Measurements from ENCODE around the gene ARHGAP4.

Gene ARHGAP4

DNA sequence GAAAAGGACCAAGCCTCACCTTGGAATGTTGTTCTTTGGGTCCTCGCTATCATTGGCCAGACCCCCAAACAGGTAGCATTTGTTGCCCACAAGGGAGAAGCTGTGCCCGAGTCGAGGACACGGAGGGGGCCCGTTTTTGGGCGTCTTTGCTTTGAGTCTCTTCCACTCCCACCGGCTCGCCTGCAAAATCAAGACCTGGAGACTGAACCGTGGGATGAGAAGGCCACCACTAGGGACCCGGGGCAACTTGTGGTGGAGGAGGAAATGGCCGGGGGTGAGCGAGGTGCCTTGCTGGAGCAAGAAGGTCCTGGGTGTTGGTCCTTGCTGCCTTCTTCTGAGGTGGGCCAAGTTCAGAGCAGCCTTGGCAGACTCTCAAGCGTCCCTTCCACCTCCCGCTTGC is 38.0 kb upstream of the ARHGAP4 start:
- no peaks in the 10 kb centered on the region for H3K27me3 ChIP-seq
- H3K9me3 ChIP-seq = no peaks in the 10 kb centered on the region
- H3K36me3 ChIP-seq = peaks cover 80% of the 10 kb centered on the region
- H3K4me3 ChIP-seq (ENCODE audit: low read depth, low read length) = no peak overlapping the region
- peaks cover 3% of the 10 kb centered on the region; the same call in 1 of the 2 replicates for H3K4me1 ChIP-seq
- DNase-seq = no peak
- TF ChIP-seq, protein P1, sequence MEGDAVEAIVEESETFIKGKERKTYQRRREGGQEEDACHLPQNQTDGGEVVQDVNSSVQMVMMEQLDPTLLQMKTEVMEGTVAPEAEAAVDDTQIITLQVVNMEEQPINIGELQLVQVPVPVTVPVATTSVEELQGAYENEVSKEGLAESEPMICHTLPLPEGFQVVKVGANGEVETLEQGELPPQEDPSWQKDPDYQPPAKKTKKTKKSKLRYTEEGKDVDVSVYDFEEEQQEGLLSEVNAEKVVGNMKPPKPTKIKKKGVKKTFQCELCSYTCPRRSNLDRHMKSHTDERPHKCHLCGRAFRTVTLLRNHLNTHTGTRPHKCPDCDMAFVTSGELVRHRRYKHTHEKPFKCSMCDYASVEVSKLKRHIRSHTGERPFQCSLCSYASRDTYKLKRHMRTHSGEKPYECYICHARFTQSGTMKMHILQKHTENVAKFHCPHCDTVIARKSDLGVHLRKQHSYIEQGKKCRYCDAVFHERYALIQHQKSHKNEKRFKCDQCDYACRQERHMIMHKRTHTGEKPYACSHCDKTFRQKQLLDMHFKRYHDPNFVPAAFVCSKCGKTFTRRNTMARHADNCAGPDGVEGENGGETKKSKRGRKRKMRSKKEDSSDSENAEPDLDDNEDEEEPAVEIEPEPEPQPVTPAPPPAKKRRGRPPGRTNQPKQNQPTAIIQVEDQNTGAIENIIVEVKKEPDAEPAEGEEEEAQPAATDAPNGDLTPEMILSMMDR (IDR thresholded peaks at IDR 0.05; ENCODE audit: low read depth, low read length) = no peak

DNA sequence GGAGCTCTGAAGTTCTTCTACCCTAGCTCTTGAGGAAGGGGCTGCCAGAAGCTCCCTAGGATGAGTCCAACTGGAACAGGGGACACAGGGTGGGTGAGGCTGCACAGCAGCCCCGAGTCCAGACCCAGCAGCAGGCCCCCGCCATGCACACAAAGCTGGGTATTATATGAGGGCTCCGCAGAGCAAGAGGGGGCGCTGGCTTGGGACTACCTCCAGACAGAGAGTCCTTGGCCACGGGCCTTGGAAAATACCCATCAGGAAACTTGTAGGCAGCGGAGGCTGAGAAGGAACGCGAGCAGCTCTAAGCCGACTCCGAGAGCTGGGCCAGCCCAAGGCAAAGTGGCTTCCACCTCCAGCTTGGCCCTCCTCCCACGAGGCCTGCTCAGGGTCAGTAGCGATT is 37.5 kb upstream of the ARHGAP4 start:
- Histone ChIP-seq H3K27me3 (no peaks in the 10 kb centered on the region), H3K36me3 (peaks cover 82% of the 10 kb centered on the region), H3K9me3 (no peaks in the 10 kb centered on the region), H3K4me1 (peaks cover 3% of the 10 kb centered on the region; the same call in 1 of the 2 replicates), H3K4me3 (ENCODE audit: low read depth, low read length) (no peak overlapping the region)
- TF ChIP-seq, protein P1 (IDR thresholded peaks at IDR 0.05; ENCODE audit: low read depth, low read length) = no peak
- no peak for DNase-seq

DNA sequence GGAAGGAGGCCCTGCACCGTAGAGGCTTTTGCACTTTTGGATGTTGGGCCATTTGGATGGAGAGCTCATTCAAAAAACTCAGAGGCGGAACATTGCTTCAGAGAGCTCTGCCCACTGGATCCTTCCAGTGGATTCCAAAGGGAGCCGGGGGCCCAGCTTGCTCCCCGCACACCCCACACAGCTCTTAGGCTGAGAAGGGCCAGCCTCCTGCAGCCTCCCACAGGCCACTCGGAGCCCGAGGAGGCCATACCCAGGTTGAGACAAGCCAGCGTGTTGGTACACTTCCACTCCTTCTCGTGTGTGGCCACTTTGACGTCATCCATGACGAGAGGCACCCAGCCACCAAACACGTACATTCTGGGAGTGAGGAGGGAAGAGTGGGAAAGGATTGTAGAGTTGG is 35.2 kb upstream of the ARHGAP4 start:
- TF ChIP-seq, protein P1 (IDR thresholded peaks at IDR 0.05; ENCODE audit: low read depth, low read length) = no peak
- H3K9me3 ChIP-seq = no peaks in the 10 kb centered on the region
- H3K36me3 ChIP-seq = peaks cover 87% of the 10 kb centered on the region
- H3K4me1 ChIP-seq = no peaks in the 10 kb centered on the region; the same call in 1 of the 2 replicates
- no peaks in the 10 kb centered on the region for H3K27me3 ChIP-seq
- H3K4me3 ChIP-seq (ENCODE audit: low read depth, low read length) = no peak overlapping the region
- DNase-seq = no peak

DNA sequence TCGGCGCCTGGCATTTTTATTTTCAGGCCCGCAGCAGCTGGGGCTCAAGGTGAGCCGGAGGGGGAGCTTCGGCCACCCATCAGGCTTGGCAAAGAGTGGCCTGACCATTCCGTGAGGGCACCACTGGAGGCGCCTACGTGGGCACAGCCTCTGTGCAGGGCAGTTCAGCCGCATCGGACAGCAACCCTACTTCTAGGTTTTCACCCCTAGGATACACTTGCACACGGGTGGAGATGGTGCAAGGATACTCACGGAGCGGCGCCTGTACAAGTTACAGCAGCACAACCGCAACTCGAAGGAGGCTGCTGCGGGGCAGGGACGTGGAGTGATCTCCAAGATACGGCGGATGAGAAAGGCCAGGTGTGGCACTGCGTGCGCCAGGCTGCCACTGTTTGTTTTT is 34.7 kb upstream of the ARHGAP4 start:
- H3K36me3 ChIP-seq = peaks cover 92% of the 10 kb centered on the region
- H3K27me3 ChIP-seq = no peaks in the 10 kb centered on the region
- no peak overlapping the region for H3K4me3 ChIP-seq (ENCODE audit: low read depth, low read length)
- H3K4me1 ChIP-seq = no peaks in the 10 kb centered on the region
- TF ChIP-seq, protein P1 (IDR thresholded peaks at IDR 0.05; ENCODE audit: low read depth, low read length) = no peak
- no peak for DNase-seq
- no peaks in the 10 kb centered on the region for H3K9me3 ChIP-seq

DNA sequence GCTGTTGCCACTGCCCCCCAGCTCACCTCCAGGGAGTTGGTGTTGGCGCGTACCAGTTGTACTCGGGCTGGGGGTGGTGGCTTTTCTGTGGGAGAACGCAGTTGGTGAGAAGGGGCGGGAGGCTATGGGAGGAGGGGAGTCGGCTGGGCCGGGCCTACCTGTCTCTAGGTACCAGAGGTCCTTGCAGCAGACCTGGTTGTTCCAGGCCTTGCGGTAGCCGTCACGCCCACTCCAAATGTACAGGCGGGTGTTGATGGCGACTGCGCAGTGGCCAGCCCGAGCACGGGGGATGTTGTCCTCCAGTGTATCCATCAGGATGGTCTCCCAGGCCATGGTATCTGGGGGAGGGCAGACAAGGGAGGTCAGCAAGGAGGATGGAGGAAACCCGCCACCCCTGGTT is 34.0 kb upstream of the ARHGAP4 start:
- Histone ChIP-seq H3K9me3 (no peaks in the 10 kb centered on the region), H3K4me1 (no peaks in the 10 kb centered on the region), H3K4me3 (ENCODE audit: low read depth, low read length) (no peak overlapping the region), H3K36me3 (peaks cover 98% of the 10 kb centered on the region), H3K27me3 (no peaks in the 10 kb centered on the region)
- no peak for DNase-seq
- TF ChIP-seq, protein P1 (IDR thresholded peaks at IDR 0.05; ENCODE audit: low read depth, low read length) = no peak

DNA sequence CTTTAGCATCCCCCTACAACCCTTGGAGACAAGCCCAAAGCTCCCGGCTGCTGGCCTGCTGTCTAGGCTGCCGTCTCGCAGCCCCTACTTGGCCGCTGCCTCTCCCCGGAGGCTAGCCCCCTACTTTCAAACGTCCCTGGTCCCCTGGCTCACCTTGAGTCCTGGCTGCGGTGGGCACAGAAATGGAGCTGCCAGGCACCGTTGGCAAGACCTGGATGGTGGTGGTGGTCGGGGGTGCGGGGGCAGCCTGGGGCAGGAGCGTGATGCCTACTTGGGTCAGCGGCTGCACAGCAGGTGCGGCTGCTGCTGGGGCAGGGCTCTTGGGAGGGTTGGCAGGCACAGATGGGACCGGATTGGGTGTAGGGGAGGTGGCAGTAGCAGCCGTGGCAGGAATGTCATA is 33.6 kb upstream of the ARHGAP4 start:
- DNase-seq = no peak
- H3K4me1 ChIP-seq = no peaks in the 10 kb centered on the region
- H3K4me3 ChIP-seq (ENCODE audit: low read depth, low read length) = no peak overlapping the region
- H3K36me3 ChIP-seq = peaks cover 99% of the 10 kb centered on the region
- TF ChIP-seq, protein P1 (IDR thresholded peaks at IDR 0.05; ENCODE audit: low read depth, low read length) = no peak
- no peaks in the 10 kb centered on the region for H3K27me3 ChIP-seq
- no peaks in the 10 kb centered on the region for H3K9me3 ChIP-seq
